Measurements from ENCODE around the gene GRK5.

DNA sequence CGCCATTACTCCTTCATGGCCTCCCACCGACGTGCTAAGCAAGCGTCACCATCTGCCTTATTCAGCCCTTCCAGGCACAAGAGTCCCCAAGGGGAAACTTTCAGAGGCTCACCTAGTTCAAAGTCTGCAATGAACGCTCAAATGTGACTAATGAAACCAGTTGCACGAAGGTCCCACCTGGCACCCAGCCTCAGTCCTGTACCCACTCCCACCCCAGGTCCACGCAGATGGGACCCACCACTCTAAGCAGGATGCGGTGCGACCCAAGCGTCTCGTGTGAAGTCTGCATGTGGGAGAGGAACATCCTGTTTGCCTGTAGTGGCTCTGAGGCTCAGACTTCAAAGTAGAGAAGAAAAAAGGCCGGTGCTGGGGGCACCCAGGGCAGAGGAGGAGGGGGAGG lies 294.8 kb downstream of the GRK5 start:
- TF ChIP-seq, protein P1, sequence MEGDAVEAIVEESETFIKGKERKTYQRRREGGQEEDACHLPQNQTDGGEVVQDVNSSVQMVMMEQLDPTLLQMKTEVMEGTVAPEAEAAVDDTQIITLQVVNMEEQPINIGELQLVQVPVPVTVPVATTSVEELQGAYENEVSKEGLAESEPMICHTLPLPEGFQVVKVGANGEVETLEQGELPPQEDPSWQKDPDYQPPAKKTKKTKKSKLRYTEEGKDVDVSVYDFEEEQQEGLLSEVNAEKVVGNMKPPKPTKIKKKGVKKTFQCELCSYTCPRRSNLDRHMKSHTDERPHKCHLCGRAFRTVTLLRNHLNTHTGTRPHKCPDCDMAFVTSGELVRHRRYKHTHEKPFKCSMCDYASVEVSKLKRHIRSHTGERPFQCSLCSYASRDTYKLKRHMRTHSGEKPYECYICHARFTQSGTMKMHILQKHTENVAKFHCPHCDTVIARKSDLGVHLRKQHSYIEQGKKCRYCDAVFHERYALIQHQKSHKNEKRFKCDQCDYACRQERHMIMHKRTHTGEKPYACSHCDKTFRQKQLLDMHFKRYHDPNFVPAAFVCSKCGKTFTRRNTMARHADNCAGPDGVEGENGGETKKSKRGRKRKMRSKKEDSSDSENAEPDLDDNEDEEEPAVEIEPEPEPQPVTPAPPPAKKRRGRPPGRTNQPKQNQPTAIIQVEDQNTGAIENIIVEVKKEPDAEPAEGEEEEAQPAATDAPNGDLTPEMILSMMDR (conservative IDR thresholded peaks at IDR 0.05; ENCODE audit: low read length), result no peak
- TF ChIP-seq EZH2phosphoT487 (IDR thresholded peaks at IDR 0.05; ENCODE audit: borderline replicate concordance), result no peak

All from Loucy (cell line).